Caco-2 (cell line): ENCODE results near the gene ZCCHC10. TPM values are rescaled to one million over a fixed set of nuclear protein-coding genes. Genes with fewer than 3 reads are reported as not detected.

Source experiments
- BruUV-seq: library from RNA; stranded (reverse); fragments of 400-500 nt; replicated peaks from 2 replicates; lab custom pipeline; 2021; lab: Mats Ljungman, UMichigan
- CTCF ChIA-PET: fragments of 300-600 bp; sonication (Branson Sonifier 250); formaldehyde crosslinking; loops from one replicate; lab custom pipeline; 2022; ENCODE audit warnings: antibody characterized with exemption; lab: Charles Lee
- POLR2A ChIA-PET: fragments of 300-600 bp; sonication (Branson Sonifier 250); formaldehyde crosslinking; loops from one replicate; lab custom pipeline; 2022; ENCODE audit warnings: antibody characterized with exemption; lab: Charles Lee
- DNase-seq, 2 experiments: peaks; one replicate each; pipeline versions ENCODE4 v3.0.0 to v3.0.0-alpha.2; 2020 to 2022
- H3K27me3 ChIP-seq: replicated peaks from 2 replicates; pipeline ENCODE4 v1.6.0; 2011; ENCODE audit warnings: low read length; ENCODE audit not compliant: control insufficient read depth, insufficient read depth
- H3K36me3 ChIP-seq: 2 replicates; pipeline ENCODE4 v1.5.1; 2011; ENCODE audit warnings: low read length; ENCODE audit not compliant: control insufficient read depth, insufficient read depth
- H3K4me1 ChIP-seq: fragments of 250-450 bp; sonication (Bioruptor Pico); 2 replicates; pipeline ENCODE4 v1.5.1; 2020; ENCODE audit warnings: mild to moderate bottlenecking
- H3K4me3 ChIP-seq: 2 replicates; pipeline ENCODE4 v1.5.1; 2011; ENCODE audit warnings: low read depth, mild to moderate bottlenecking, control low read depth, low read length
- H3K9me3 ChIP-seq: fragments of 250-450 bp; sonication (Bioruptor Pico); 2 replicates; pipeline ENCODE4 v1.5.1; 2020; ENCODE audit warnings: mild to moderate bottlenecking, moderate library complexity
- H3K27ac Mint-ChIP-seq: one replicate; pipeline ENCODE4 v1.8.0; 2022; ENCODE audit warnings: mixed read lengths; ENCODE audit not compliant: unreplicated experiment
- H3K27me3 Mint-ChIP-seq: one replicate; pipeline ENCODE4 v1.8.0; 2022; ENCODE audit warnings: mixed read lengths; ENCODE audit not compliant: insufficient read depth, unreplicated experiment
- H3K36me3 Mint-ChIP-seq: one replicate; pipeline ENCODE4 v1.8.0; 2022; ENCODE audit warnings: mild to moderate bottlenecking, mixed read lengths; ENCODE audit not compliant: insufficient read depth, unreplicated experiment
- H3K4me1 Mint-ChIP-seq: one replicate; pipeline ENCODE4 v1.8.0; 2022; ENCODE audit warnings: low read depth, mixed read lengths; ENCODE audit not compliant: unreplicated experiment
- H3K4me3 Mint-ChIP-seq: one replicate; pipeline ENCODE4 v1.8.0; 2022; ENCODE audit warnings: mild to moderate bottlenecking, moderate library complexity, mixed read lengths; ENCODE audit not compliant: unreplicated experiment
- H3K9me3 Mint-ChIP-seq: one replicate; pipeline ENCODE4 v1.8.0; 2022; ENCODE audit warnings: mixed read lengths; ENCODE audit not compliant: unreplicated experiment
- CTCF ChIP-seq, 2 experiments: fragments of 200-600 bp in 1 of 2; IDR thresholded peaks; 1 replicate in 1 of 2; 2 replicates in 1 of 2; pipeline versions ENCODE4 v1.5.1 to v1.8.0; 2011 to 2022; ENCODE audit warnings: antibody characterized with exemption in 1 of 2, control low read depth in 1 of 2, inconsistent platforms in 1 of 2, low read depth in 1 of 2, low read length in 1 of 2, mild to moderate bottlenecking in 1 of 2, moderate library complexity in 1 of 2; ENCODE audit not compliant: insufficient read depth in 1 of 2, severe bottlenecking in 1 of 2, unreplicated experiment in 1 of 2
- intact Hi-C: fragments of 100-400 bp; cut with micrococcal nuclease; formaldehyde crosslinking; loops from one replicate; pipeline ENCODE4 v1.10.0; 2022; ENCODE audit not compliant: unreplicated experiment
- total RNA-seq: library from RNA; stranded (reverse); gene quantifications from 2 replicates; pipeline ENCODE4 v1.2.3, GENCODE V29; 2022

The ZCCHC10 gene
- total RNA-seq, 1 experiment from 2014 or later: 32.9 TPM

- TF ChIP-seq CTCF (IDR thresholded peaks at IDR 0.05; ENCODE audit: insufficient read depth in 1 of 2, low read depth in 1 of 2, low read length in 1 of 2, severe bottlenecking in 1 of 2, unreplicated experiment in 1 of 2): no peak
- no peaks in the 10 kb centered on the region for H3K27me3 ChIP-seq
- CTCF ChIA-PET: no interaction called here
- H3K4me1 ChIP-seq: no peaks in the 10 kb centered on the region
- H3K9me3 ChIP-seq: peaks cover 13% of the 10 kb centered on the region
- no peak overlapping the region for H3K4me3 Mint-ChIP-seq
- H3K27ac Mint-ChIP-seq: no peak overlapping the region
- H3K27me3 Mint-ChIP-seq: no peaks in the 10 kb centered on the region
- no peaks in the 10 kb centered on the region for H3K36me3 ChIP-seq
- intact Hi-C loops: no loop called here
- no peaks in the 10 kb centered on the region for H3K36me3 Mint-ChIP-seq
- no peak overlapping the region for H3K4me3 ChIP-seq
- no peaks in the 10 kb centered on the region for H3K9me3 Mint-ChIP-seq
- no peak for DNase-seq
- no TSS peak for BruUV-seq
- POLR2A ChIA-PET: no interaction called here
- no peaks in the 10 kb centered on the region for H3K4me1 Mint-ChIP-seq
Observed at GRCh38 chr5:132981288-132981687, 45.1 kb downstream of the ZCCHC10 start.

- Histone ChIP-seq H3K27me3 (no peaks in the 10 kb centered on the region), H3K4me1 (no peaks in the 10 kb centered on the region), H3K4me3 (no peak overlapping the region), H3K36me3 (no peaks in the 10 kb centered on the region), H3K9me3 (peaks cover 14% of the 10 kb centered on the region; the same call in 1 of the 2 replicates)
- H3K36me3 Mint-ChIP-seq: no peaks in the 10 kb centered on the region
- DNase-seq: no peak
- no TSS peak for BruUV-seq
- H3K27me3 Mint-ChIP-seq: no peaks in the 10 kb centered on the region
- no peak overlapping the region for H3K27ac Mint-ChIP-seq
- ChIA-PET POLR2A (no interaction called here), CTCF (no interaction called here)
- intact Hi-C loops: no loop called here
- no peak for TF ChIP-seq CTCF (IDR thresholded peaks at IDR 0.05; ENCODE audit: insufficient read depth in 1 of 2, low read depth in 1 of 2, low read length in 1 of 2, severe bottlenecking in 1 of 2, unreplicated experiment in 1 of 2)
- no peak overlapping the region for H3K4me3 Mint-ChIP-seq
- H3K4me1 Mint-ChIP-seq: no peaks in the 10 kb centered on the region
- no peaks in the 10 kb centered on the region for H3K9me3 Mint-ChIP-seq
Observed at GRCh38 chr5:132979976-132980375, 46.4 kb downstream of the ZCCHC10 start.

- H3K9me3 Mint-ChIP-seq: no peaks in the 10 kb centered on the region
- no peaks in the 10 kb centered on the region for H3K4me1 Mint-ChIP-seq
- no peaks in the 10 kb centered on the region for H3K36me3 Mint-ChIP-seq
- ChIA-PET CTCF (no interaction called here), POLR2A (no interaction called here)
- H3K9me3 ChIP-seq: peaks cover 14% of the 10 kb centered on the region; the same call in 1 of the 2 replicates
- no peak for DNase-seq
- no peak for TF ChIP-seq CTCF (IDR thresholded peaks at IDR 0.05; ENCODE audit: insufficient read depth in 1 of 2, low read depth in 1 of 2, low read length in 1 of 2, severe bottlenecking in 1 of 2, unreplicated experiment in 1 of 2)
- H3K27me3 ChIP-seq: no peaks in the 10 kb centered on the region
- intact Hi-C loops: no loop called here
- no peak overlapping the region for H3K27ac Mint-ChIP-seq
- BruUV-seq: no TSS peak
- H3K4me1 ChIP-seq: no peaks in the 10 kb centered on the region
- H3K27me3 Mint-ChIP-seq: no peaks in the 10 kb centered on the region
- no peaks in the 10 kb centered on the region for H3K36me3 ChIP-seq
- H3K4me3 ChIP-seq: no peak overlapping the region
- H3K4me3 Mint-ChIP-seq: no peak overlapping the region
Observed at GRCh38 chr5:132979367-132979940, 46.9 kb downstream of the ZCCHC10 start.
